CD4-positive, alpha-beta T cell (primary cell): ENCODE results near the gene SNX4. TPM values are rescaled to one million over a fixed set of nuclear protein-coding genes. Genes with fewer than 3 reads are reported as not detected.
A peak's percentile ranks its signal among the peaks of the same experiment; 100 is the strongest.
"Not testable (repeated sequence)": the region's sequence is repeated elsewhere in the genome, so short reads cannot be mapped to it uniquely, and the experiment has no call there.

Source experiments
- ATAC-seq: fragments of 200-7000 bp; cut with Tn5 transposase; one replicate; pipeline ENCODE4 v1.10.0; 2022; ENCODE audit warnings: mild to moderate bottlenecking; ENCODE audit not compliant: poor library complexity
- CTCF ChIA-PET: fragments of 350-600 bp; sonication (Branson Sonifier 250); formaldehyde crosslinking; loops from one replicate; lab custom pipeline; 2021; ENCODE audit warnings: antibody characterized with exemption, inconsistent platforms; lab: Charles Lee
- POLR2A ChIA-PET: fragments of 350-600 bp; sonication (Branson Sonifier 250); formaldehyde crosslinking; loops from one replicate; lab custom pipeline; 2021; ENCODE audit warnings: antibody characterized with exemption, inconsistent platforms; lab: Charles Lee
- DNase-seq, 14 experiments: peaks; one replicate each; pipeline ENCODE4 v3.0.0-alpha.2; 2013 to 2020; ENCODE audit warnings: mixed read lengths in 2 of 14
- H3K27ac ChIP-seq, 2 donors: one replicate each; pipeline versions ENCODE4 v1.5.1 to v1.7.0; 2013; ENCODE audit warnings: low read length in 2 of 2, low read depth in 1 of 2, mild to moderate bottlenecking in 1 of 2
- H3K27me3 ChIP-seq, 2 experiments: 1 replicate in 1 of 2; 2 replicates in 1 of 2; pipeline versions ENCODE4 v1.6.1 to v1.7.0; 2013; ENCODE audit warnings: low read length in 2 of 2, control low read depth in 1 of 2, mild to moderate bottlenecking in 1 of 2, moderate library complexity in 1 of 2; ENCODE audit not compliant: insufficient read depth in 2 of 2, control insufficient read depth in 1 of 2
- H3K36me3 ChIP-seq: one replicate; pipeline ENCODE4 v1.6.1; 2013; ENCODE audit warnings: low read length, control low read depth; ENCODE audit not compliant: insufficient read depth
- H3K4me1 ChIP-seq: one replicate; pipeline ENCODE4 v1.6.1; 2013; ENCODE audit warnings: low read length, control low read depth; ENCODE audit not compliant: insufficient read depth
- H3K4me3 ChIP-seq: one replicate; pipeline ENCODE4 v1.5.1; 2013; ENCODE audit warnings: mild to moderate bottlenecking, low read length, moderate library complexity
- H3K9me3 ChIP-seq, 2 experiments: 1 replicate in 1 of 2; 2 replicates in 1 of 2; pipeline versions ENCODE4 v1.6.1 to v1.7.0; 2013; ENCODE audit warnings: low read length in 2 of 2, mild to moderate bottlenecking in 2 of 2, control low read depth in 1 of 2, moderate library complexity in 1 of 2; ENCODE audit not compliant: control insufficient read depth in 1 of 2, insufficient read depth in 1 of 2
- H3K27ac Mint-ChIP-seq: one replicate; pipeline ENCODE4 v1.8.0; 2020; ENCODE audit warnings: mixed read lengths
- H3K27me3 Mint-ChIP-seq: one replicate; pipeline ENCODE4 v1.8.0; 2021; ENCODE audit warnings: mixed read lengths
- H3K36me3 Mint-ChIP-seq: one replicate; pipeline ENCODE4 v1.8.0; 2021; ENCODE audit warnings: low read depth, mixed read lengths
- H3K4me1 Mint-ChIP-seq: one replicate; pipeline ENCODE4 v1.8.0; 2021; ENCODE audit warnings: low read depth, mixed read lengths
- H3K4me3 Mint-ChIP-seq: one replicate; pipeline ENCODE4 v1.8.0; 2020; ENCODE audit warnings: mild to moderate bottlenecking, mixed read lengths
- H3K9me3 Mint-ChIP-seq: one replicate; pipeline ENCODE4 v1.8.0; 2020; ENCODE audit warnings: mixed read lengths
- intact Hi-C, 2 experiments: fragments of 100-400 bp; cut with DNase I in 1 of 2; cut with micrococcal nuclease in 1 of 2; formaldehyde crosslinking; loops; one replicate each; pipeline versions ENCODE4 v1.15.1 to v1.9.0; 2023 to 2025; cut with DNase I, micrococcal nuclease
- total RNA-seq, 174 experiments: library from RNA in 2 of 174; stranded (reverse) in 2 of 174; gene quantifications; one replicate each; pipeline ENCODE4 v1.2.3 and lab custom pipeline; 2021 to 2026
- TF ChIP-seq, protein P1 (sequence below): fragments of 200-600 bp; IDR thresholded peaks from one replicate; pipeline ENCODE4 v1.8.0; 2022; ENCODE audit warnings: antibody characterized with exemption, mild to moderate bottlenecking

Gene SNX4
- total RNA-seq, 2 experiments from 2014 or later = 23.4 to 24.6 TPM

- intact Hi-C loops = no loop called here
- H3K27me3 Mint-ChIP-seq = no peaks in the 10 kb centered on the region
- peaks cover 19% of the 10 kb centered on the region for H3K36me3 ChIP-seq
- no peaks in the 10 kb centered on the region for H3K4me1 Mint-ChIP-seq
- POLR2A ChIA-PET = interaction anchor here (1.3 kb wide), 1 partner anchor 66 kb away, joined by 3 read pairs; the partner anchor contains the start of gene OSBPL11
- H3K36me3 Mint-ChIP-seq = peaks cover 54% of the 10 kb centered on the region
- H3K9me3 ChIP-seq = no peaks in the 10 kb centered on the region
- DNase-seq (no peak), ATAC-seq (no peak)
- no peaks in the 10 kb centered on the region for H3K27me3 ChIP-seq
- CTCF ChIA-PET = no interaction called here
- no peaks in the 10 kb centered on the region for H3K4me1 ChIP-seq
- H3K27ac Mint-ChIP-seq = no peak overlapping the region
- no peak overlapping the region for H3K4me3 Mint-ChIP-seq
- no peak overlapping the region for H3K4me3 ChIP-seq
- H3K27ac ChIP-seq = no peak overlapping the region
- H3K9me3 Mint-ChIP-seq = no peaks in the 10 kb centered on the region
- TF ChIP-seq, protein P1, sequence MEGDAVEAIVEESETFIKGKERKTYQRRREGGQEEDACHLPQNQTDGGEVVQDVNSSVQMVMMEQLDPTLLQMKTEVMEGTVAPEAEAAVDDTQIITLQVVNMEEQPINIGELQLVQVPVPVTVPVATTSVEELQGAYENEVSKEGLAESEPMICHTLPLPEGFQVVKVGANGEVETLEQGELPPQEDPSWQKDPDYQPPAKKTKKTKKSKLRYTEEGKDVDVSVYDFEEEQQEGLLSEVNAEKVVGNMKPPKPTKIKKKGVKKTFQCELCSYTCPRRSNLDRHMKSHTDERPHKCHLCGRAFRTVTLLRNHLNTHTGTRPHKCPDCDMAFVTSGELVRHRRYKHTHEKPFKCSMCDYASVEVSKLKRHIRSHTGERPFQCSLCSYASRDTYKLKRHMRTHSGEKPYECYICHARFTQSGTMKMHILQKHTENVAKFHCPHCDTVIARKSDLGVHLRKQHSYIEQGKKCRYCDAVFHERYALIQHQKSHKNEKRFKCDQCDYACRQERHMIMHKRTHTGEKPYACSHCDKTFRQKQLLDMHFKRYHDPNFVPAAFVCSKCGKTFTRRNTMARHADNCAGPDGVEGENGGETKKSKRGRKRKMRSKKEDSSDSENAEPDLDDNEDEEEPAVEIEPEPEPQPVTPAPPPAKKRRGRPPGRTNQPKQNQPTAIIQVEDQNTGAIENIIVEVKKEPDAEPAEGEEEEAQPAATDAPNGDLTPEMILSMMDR = no peak
Observed at GRCh38 chr3:125528920-125529319, 8.9 kb upstream of the SNX4 start.

DNA sequence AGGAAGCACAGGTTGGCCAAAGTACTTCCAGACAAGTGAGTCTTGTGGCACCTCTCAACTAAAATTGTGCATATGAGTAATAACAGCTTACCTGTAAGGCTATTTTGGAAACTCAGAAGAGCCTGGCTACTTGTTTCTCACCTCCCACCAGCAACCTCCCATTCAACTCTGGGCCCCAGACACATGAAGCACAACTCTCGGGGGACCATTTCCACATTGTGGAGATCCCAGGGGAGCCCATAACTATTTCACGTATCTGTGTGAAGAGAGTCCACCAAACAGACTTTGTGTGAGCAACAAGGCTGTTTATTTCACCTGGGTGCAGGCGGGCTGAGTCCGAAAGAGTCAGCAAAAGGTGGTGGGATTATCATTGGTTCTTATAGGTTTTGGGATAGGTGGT is 5.2 kb upstream of the SNX4 start:
- intact Hi-C loops = no loop called here
- H3K4me3 Mint-ChIP-seq = no peak overlapping the region
- Histone ChIP-seq H3K27ac (no peak overlapping the region), H3K9me3 (no peaks in the 10 kb centered on the region), H3K4me3 (no peak overlapping the region), H3K4me1 (peaks cover 6% of the 10 kb centered on the region), H3K36me3 (peaks cover 5% of the 10 kb centered on the region), H3K27me3 (no peaks in the 10 kb centered on the region)
- ChIA-PET POLR2A (no interaction called here), CTCF (no interaction called here)
- H3K27ac Mint-ChIP-seq = no peak overlapping the region
- H3K36me3 Mint-ChIP-seq = peaks cover 25% of the 10 kb centered on the region
- no peak for ATAC-seq
- no peaks in the 10 kb centered on the region for H3K27me3 Mint-ChIP-seq
- H3K4me1 Mint-ChIP-seq = peaks cover 9% of the 10 kb centered on the region
- no peaks in the 10 kb centered on the region for H3K9me3 Mint-ChIP-seq
- DNase-seq = no peak
- TF ChIP-seq, protein P1 = no peak

- not testable (repeated sequence) for H3K27me3 ChIP-seq, H3K27me3 Mint-ChIP-seq, H3K9me3 Mint-ChIP-seq, H3K9me3 ChIP-seq, ATAC-seq, H3K36me3 ChIP-seq
- DNase-seq = peak in 1 of 14 experiments; percentile 44
- H3K4me1 Mint-ChIP-seq = peaks cover 39% of the 10 kb centered on the region
- intact Hi-C loops = loop anchor here in 1 of 2 experiments (2.0 kb wide), 1 partner anchor 74 kb away; the partner anchor contains the start of gene OSBPL11
- POLR2A ChIA-PET = interaction anchor here (0.6 to 2.4 kb wide), 7 partner anchors 9 to 163 kb away, joined by 3 to 10 read pairs (median 6); partner anchors contain the start of genes OSBPL11 and ZNF148
- peaks cover 30% of the 10 kb centered on the region for H3K36me3 Mint-ChIP-seq
- CTCF ChIA-PET = interaction anchor here (0.9 kb wide), 1 partner anchor 65 kb away, joined by 5 read pairs; no protein-coding TSS in a partner anchor
- Histone ChIP-seq H3K4me1 (peaks cover 22% of the 10 kb centered on the region), H3K4me3 (peak overlapping the region; percentile 77), H3K27ac (peak overlapping the region; percentile 23 to 51)
- peak overlapping the region; percentile 85 for H3K27ac Mint-ChIP-seq
- peak overlapping the region; percentile 98 for H3K4me3 Mint-ChIP-seq
Observed at GRCh38 chr3:125520563-125520919, 539 bp upstream of the SNX4 start.

- intact Hi-C loops = loop anchor here in 1 of 2 experiments (5.0 to 10.0 kb wide), 2 partner anchors 138 to 461 kb away; partner anchors contain the start of genes HEG1 and ZNF148
- Mint-ChIP-seq H3K27ac (no peak overlapping the region), H3K4me1 (peaks cover 58% of the 10 kb centered on the region), H3K36me3 (peaks cover 72% of the 10 kb centered on the region), H3K4me3 (no peak overlapping the region), H3K9me3 (no peaks in the 10 kb centered on the region), H3K27me3 (no peaks in the 10 kb centered on the region)
- Histone ChIP-seq H3K27ac (no peak overlapping the region), H3K4me1 (peaks cover 23% of the 10 kb centered on the region), H3K27me3 (no peaks in the 10 kb centered on the region), H3K9me3 (peaks cover 0 to under 1% of the 10 kb centered on the region in 2 experiments), H3K36me3 (peaks cover 13% of the 10 kb centered on the region), H3K4me3 (no peak overlapping the region)
- ChIA-PET CTCF (no interaction called here), POLR2A (no interaction called here)
- ATAC-seq (no peak), DNase-seq (no peak)
- TF ChIP-seq, protein P1 = no peak
Observed at GRCh38 chr3:125515421-125515820, 4.6 kb downstream of the SNX4 start.
